ENCODE data around the gene IFI16.

GRCh38 chr1:159010391-159010790 lies 684 bp downstream of the IFI16 start:
- TF ChIP-seq CTCF (IDR thresholded peaks at IDR 0.05) (no peak), POLR2A (IDR thresholded peaks at IDR 0.05) (no peak)
